ENCODE measurements around the gene P4HB.
A peak's percentile ranks its signal among the peaks of the same experiment; 100 is the strongest.

The P4HB gene

DNA sequence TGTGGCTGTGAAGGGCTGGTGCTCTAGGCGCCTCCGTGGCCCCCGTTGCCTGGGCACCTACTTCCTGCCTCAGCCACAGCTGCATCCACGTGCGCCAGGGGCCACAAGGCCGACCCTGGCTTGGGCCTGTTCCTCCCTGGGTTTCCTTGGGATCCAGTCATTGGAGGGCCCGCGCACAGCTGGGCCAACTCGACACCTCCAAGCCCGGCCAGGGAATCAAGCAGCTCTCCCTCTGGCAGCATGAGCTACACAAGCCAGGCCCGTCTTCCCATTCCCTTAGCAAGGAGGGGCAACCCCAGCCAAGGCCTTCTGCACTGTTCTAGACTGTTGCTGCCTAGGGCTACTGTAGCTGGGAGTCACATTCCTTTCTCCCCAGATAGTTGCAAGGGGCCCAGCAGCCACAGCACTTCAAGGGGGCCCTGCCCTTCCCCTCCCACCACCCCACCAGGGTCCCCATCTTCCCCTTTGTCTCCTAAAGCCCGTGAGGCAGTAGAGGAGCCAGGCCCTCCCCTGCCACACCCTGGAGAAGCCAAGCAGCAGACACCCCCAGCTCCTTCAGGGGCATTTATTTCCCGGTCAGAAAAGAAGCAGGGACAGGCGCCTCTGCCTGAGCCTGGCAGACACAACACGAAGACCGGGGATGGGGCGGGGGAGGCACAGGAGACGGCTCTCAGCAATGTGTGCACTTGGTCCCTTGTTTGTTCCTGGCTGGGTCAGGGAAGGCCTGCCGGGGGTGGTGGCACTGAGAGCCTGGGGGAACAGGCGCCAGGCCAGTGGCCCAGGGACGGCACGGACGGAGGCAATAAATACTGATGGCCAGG is 7.0 kb upstream of the P4HB start:
- no peak for DNase-seq

DNA sequence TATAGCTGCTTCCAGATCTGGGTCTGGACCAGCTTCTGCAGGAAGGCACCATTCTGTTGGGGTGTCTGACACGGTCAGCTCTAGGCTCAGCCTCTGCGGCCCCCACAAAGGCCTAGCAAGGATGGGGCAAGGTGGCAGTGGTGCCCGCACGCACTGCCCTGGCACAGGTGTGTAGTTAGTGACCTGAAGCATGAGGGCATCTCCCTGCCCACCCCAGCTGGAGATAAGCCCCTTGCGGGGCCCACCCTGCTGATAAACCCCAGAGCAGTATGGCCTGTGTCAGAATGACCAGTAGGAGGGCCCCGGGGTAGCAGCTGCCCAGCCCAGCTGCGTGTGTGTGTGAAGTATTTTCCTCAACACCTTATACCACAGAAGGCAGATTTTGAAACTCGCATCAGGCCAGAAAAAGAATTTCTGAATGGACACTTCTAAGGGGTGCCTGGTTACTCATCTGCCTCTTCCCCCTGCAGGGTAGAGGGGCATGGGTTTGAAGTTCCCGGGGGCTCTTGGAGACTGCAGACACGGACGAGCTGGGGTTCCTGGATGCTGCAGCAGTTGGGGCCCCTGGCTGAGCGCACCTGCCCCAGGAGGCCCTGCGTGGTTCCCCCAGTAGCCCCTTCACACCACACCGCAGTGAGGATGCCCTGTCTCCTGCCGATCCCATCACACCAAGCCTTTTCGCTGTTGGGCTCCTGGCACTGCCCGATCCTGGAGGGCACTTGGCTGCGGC is 6.3 kb upstream of the P4HB start:
- no peak for DNase-seq

DNA sequence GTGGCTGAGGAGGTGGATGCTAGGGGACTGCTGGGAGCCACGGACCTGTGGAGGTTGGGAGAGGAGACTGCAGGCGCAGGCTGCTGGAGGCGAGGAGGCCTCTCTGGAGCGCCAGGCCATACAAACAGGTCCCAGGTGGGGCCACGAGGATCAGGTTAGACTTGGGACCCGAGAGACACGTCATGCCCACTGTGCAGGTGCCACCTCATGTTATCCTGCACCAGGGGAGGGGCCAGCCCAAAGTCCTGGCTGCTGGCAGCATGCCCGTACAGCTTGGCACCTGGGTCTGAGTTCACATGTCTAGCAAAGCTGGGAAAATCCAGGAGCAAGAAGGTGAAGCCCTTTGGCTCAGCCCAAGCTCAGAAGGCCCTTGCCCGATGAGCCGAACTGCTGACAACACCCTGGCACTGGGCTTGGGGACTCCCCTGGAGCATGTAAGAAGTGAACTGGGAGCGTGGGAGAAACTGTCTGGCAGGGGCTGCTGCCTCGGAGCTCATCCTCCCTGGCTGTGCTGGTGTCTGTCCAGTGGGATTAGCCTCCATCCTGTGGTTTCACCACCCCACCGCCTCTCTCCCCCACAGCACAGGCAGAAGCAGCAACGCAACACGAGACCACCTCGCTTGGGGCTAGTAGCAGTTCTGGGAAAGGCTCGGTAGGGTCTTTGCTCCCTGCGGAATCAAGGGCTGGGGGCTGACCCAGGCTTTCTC is 5.6 kb upstream of the P4HB start:
- DNase-seq, result no peak

DNA sequence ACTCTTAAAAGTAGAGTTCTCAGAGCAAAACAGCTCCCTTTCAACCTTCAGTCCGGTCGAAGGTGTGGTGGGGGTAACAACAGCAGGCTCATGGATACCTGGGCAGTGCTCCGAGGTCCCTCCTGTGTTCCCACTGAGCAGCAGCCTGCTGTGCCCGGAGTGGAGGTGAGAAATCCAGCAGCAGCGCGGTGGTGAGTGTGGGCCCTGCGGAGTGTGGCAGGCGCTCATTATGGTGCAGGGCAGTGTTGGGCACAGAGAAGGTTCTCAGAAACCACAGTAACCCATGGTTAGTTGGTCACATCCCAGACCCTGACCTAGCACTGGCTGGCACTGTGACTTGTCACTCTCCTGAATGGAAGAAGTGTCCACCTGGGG is 5.0 kb upstream of the P4HB start:
- no peak for DNase-seq

DNA sequence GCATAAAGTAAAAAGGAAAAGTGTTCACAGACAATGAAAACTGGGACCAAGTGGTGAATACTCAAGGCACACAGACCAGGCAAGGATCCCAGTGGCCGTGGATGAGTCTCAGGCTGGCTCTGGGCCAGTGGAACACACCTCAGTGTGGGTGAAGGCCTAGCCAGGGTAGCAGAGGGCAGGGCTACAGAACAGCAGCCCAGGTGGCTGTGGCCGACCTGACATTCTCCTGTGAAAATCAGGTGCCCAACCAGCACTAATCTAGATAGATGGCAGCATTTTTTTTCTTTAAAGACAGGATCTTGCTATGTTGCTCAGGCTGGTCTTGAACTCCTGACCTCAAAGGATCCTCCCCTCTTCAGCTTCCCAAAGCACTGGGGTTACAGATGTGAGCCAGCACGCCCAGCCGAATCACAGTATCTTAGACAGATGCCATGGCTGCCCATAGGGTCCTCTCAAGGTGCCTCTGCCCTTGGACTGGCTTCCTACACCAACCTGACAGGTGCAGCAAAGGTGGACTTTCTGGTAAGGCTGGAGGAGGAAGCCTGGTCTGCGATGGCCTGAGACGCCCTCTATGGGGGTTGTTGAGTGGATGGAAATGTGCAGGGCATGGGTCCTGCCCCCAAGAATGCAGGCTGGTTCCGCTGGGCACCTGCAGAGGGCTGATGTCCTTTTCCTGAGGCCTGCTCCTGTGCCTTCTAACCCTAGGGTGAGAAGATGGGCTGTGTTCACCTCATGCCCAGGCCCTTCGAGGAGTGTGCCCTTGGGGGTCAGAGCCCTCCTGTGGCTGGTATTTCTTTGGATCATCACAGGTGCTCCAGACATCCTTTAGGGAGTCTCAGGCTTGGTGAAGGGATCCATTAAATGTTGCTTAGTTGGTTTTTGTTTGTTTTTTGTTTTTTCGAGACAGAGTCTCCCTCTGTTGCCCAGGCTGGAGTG is 3.8 kb upstream of the P4HB start:
- no peak for DNase-seq

DNA sequence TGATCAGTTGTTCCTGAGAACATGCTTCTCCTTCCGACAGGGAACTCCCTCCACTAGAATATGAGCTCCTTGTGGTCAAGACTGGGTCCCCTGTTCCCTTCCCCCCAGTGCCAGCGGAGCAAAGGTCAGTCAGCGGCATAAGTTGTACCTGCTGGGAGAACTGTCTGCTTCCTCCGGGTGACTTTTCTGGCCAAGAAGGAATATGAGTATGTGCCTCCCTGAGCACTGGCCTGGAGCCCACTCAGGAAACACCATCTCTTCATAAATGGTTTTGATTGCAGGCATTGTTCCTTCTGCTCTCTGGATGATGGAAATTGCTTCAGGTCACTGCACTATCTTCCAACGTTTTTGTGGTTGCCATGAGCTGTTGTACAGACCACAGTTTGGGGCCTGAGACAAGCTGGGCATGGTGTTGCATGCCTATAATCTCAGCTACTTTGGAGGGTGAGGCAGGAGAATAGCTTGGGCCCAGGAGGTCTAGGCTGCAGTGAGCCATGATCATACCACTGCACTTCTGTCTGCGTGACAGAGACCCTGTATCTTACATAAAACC is 2.9 kb upstream of the P4HB start:
- no peak for DNase-seq

DNA sequence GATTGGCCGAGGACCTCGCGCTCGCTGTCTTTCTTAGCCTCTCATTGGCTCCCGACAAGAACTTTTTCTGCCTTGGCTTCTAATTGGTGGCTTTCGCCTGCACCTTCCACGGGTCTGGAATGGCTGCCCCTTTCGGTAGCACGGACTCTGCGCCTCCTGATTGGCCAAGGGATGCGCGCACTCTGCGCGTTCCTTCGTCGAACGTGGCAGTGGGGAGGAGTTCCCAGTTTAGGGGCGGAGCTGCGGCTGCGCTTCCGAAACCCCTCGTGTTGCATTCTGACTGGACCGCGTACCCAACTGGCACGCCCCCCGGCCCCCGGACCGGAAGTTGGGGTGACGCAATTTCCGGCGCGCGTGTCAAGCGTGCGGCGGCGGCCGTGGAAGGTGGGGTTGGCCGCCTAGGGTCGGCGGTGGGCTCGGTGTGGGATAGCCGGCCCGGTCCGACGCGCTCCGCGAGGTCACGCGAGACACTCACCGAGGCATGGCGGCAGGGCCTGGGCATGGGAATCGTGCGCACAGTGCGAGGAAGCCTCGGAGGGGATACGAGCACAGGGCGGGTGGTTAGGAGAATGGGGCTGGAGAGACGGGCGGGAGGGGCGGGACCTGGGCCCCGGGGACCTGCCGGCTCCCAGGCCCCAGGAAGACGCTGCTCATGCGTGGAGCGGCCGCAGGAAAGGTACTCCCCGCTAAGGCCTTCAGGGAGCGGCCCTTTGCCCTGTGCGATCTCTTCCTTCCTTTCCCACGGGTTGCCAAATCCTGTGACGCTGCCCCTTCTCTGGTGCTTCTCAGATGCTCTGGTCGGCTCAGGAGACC is 627 bp upstream of the P4HB start:
- DNase-seq, result peak; percentile 99

DNA sequence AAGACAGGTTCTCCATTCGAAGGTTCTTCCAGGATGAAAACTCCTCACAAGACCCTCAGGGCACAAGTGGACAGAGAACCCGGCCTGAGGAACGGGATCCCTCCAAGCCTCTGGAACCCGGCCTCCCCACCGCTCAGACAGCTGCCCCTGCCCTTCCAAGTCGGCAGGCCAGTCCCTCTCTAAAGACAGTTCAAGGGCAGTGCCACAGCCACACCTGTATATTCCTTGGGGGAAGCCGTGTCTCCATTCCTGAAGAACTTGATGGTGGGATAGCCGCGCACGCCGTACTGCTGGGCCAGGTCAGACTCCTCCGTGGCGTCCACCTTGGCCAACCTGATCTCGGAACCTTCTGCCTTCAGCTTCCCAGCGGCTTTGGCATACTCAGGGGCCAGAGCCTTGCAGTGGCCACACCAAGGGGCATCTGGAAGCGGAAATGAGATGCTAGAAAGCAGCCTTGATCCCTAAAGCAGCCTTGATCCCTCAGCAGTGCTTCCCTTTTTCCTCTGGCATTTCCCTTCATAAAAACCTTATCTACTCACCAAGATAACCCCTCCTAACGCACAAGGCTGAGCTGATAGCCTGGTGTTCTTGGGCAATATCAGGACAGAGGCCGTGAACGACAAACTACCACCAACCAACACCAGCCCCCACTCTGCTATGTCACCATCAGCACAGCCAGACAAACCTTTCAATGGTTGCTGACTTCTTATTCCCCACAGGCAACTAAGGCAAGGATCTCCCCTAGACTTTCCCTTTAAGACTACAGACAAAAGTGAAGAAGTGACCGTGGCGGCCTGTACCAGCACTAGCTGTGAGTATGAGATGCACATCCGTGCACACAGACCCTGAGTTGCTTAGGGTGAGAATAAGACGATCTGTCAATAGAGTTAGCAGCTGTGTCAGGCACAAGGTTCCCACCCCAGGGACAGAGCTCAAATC is 1.1 kb downstream of the P4HB start:
- DNase-seq, result no peak

DNA sequence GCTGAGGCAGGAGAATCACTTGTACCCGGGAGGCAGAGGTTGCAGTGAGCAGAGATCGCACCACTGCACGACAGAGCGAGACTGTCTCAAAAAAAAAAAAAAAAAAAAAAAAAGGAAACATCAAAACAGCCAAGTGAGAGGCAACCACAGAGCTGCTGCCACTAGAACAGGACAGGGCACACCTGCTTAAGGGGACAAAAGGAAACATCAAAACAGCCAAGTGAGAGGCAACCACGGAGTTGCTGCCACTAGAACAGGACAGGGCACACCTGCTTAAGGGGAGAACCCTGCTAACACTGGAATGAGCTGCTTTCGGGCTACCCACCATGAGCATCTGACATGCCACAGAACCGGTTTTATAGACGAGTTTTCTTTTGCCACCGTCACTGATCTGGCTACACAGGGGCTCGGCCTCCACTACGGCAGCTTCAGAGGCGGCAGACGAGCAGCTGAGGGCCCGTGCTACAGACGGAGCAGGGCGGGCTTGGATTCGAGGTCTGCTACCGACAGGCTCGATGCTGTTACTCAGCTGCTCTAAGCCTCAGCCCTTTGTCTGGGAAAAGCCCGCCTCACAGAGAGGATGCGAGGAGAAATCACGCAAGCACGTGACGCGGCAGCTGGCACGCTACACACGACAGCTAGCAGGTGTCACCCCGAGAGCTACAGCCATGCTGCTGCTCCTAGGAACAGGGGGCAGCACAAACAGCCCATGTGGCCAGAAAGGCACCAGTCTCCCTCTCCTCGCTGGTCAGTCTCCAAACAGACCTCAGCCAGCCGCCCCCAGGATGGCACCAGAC is 2.0 kb downstream of the P4HB start:
- DNase-seq, result no peak

DNA sequence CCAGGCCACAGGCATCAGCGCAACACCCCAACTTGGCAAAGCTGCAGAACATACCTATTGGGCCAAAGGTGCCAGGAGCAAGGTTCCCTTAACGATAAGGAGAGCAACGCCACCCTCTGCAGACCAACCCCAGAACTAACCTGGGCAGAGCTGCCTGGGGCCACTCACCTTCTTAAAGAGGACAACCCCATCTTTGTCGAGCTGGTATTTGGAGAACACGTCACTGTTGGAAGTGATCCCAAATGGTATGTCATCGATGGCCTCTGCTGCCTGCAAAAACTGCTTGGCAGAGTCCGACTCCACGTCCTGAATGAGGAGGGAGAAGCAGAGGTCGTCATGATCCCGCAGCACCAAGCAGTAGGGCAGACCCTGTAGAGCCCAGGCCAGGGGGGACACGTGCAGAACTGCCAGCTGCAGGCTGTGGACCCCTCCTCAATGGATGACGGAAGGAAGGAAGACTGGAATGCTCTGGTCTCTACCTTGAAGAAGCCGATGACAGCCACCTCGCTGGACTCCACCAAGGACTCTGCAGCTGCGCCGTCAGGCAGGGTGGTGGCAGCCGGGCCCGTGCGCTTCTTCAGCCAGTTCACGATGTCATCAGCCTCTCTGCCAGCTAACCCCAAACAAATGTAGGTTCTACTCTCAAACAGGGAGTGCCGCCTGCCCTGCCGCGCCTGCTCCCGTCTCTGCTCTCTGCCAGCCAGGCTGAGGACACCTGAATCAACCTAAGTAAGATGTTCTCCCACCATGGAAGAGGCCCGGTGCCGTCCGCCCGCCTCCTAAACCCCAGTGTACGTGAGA is 5.2 kb downstream of the P4HB start:
- no peak for DNase-seq

DNA sequence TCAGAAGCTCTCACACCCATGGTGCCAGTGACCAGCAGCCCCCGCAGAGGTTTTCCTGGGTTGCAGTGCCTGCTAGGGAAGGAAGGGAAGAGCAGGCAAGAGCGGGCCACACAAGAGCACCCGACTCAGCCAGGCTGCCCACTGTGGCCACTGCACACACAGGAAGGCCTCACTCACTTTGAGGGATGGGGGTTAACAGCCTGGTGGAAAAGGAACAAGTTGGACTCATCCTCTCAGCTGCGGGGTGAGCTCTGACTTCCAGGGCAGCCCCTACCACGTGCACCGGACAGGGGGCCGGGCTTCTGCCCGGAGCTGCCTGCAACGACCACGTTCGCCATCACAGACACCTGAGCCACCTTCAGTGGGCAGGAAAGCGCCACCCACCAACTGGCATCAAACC is 8.1 kb downstream of the P4HB start:
- DNase-seq, result no peak

DNA sequence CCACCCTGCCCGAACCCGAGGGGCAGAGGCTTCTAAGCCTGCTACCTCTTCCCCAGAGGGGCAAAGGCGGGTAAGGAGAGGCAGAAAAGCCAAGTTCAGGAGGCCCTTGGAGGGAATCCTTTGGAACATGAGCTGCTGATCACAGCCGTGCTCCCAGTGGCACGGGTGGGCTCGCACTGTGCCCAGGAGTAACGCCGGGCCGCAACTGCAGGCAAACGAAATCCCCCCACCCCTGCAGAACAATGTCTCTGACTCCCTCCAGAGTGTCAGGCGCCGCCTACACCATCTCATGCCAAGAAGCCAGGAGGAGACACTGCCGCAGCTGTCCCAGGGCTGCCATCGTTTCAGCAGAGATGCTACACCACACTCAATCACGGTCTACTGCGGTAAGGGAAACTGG is 8.9 kb downstream of the P4HB start:
- DNase-seq, result no peak

DNA sequence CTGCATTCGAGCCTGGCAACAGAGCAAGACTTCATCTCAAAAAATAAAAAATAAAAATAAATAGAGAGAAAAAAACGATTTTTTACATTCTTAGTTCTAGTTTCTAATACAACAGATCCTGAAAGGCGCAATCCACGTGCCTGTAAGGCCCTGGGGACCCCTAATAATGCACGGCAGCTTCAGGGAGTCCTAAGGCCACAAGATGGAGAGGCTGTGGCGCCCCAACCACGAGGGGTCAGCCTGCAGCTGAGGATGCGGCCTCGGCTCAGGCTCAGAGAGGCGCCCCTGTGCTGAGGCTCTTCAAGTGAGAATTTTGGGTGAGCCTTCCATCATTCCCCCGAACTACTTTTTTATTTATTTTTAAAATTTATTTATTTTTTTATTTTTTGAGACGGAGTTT is 10.9 kb downstream of the P4HB start:
- DNase-seq, result no peak

DNA sequence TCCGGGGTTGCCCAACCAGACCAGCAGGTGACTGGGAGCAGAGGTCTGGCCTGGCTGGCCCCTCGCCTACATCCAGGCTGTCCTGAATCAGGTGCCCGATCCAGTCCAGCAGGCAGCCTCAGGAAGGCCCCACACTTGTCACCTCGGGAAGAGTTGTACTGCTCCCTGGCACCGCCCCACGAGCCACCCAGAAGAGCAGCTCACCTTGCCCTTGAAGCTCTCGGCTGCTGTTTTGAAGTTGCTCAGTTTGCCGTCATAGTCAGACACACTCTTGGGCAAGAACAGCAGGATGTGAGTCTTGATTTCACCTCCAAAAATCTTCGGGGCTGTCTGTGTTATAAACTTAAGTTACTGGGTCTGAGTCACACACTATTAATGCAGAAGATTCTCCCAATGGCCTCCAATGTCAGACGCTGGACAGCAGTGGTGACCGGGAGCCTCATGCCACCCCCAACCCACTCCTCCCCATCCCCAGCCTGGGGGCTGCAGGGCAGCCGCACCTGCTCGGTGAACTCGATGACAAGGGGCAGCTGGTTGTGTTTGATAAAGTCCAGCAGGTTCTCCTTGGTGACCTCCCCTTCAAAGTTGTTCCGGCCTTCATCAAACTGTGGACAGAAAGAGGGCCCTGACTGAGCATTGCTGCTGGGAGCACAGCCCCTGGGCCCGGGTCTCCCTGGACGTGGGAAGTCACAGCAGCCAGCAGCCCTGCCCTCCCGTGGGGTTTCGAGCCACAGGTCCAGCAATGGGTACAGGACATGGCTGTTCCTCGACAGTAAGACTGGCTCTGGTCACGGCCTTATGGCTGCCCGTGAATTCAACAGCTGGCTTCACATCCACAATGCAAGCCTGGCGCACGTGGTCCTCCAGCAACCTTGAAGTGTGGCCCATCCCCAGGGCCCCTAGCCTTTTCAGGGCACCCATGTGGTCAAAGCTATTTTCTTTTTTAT is 13.3 kb downstream of the P4HB start:
- no peak for DNase-seq

DNA sequence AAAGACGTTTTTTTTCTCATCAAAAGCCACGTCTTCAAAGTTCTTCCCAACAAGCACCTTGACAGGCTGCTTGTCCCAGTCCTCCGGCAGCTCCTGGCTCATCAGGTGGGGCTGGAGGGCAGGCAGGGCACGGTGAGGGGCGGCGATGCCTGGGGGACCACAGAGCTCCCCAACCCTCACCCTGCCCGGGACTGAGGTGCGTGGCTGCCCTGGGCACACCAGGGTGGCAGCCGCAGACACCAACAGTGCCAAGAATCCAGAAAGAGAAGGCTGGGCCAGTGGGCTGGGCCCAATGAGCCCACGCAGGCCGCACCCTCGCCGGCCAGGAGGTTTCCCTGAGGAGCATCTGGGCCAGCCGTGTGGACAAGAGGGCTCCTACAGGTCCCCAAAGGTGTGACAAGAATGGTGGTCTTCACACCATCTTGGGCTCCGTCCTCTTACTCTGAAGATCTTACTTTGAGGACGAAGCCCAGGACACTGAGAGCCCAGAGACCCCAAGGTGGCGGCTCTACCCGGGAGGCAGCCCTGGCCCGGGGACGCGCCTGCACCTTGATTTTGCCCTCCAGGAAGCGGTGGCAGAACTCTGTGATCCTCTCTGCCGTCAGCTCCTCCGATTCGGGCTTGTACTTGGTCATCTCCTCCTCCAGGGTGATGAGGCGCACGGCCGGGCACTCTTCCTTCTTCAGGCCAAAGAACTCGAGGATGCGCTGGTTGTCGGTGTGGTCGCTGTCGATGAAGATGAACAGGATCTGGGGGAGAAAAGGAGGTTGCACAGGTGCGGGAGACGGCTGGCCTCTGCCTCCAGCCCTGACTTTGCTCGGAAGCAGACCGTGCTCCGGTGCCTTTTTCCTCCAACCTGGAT is 14.2 kb downstream of the P4HB start:
- no peak for DNase-seq

DNA sequence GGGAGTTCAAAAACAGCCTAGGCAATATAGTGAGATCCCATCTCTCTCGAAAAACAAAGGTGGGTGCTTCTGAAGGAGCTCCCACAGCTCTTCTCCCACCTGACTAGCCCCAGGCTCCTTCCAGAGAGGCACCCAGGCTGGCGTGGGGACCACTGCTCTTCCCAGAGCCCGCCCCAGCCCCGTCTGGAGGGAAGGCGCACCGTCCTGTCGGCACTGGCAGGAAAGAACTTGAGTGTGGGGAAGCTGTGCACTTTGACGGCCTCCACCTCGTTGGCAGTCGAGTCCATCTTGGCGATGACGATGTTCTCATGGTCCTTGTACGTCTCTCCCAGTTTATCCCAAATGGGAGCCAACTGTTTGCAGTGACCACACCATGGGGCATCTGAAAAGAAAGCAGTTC is 15.0 kb downstream of the P4HB start:
- no peak for DNase-seq

All from NCI-H748 treated with DMSO at 0.1 percent for 48 hours (cell line).